HepG2 (cell line): ENCODE results near the gene TTC9. TPM values are rescaled to one million over a fixed set of nuclear protein-coding genes. Genes with fewer than 3 reads are reported as not detected.

Experiments used
- CAMTA2 ChIP-seq: sonication (generic); formaldehyde crosslinking; IDR thresholded peaks from 2 replicates; pipeline ENCODE4 v1.4.0; 2020; ENCODE audit warnings: mild to moderate bottlenecking, missing genetic modification reagents, borderline replicate concordance
- CCAR2 ChIP-seq: fragments of 200-400 bp; formaldehyde crosslinking; optimal IDR thresholded peaks from 2 replicates; pipeline ENCODE3; 2018; ENCODE audit warnings: low read depth, mild to moderate bottlenecking, low read length, moderate library complexity
- CREB1 ChIP-seq, 2 experiments: fragments of 450-650 bp in 1 of 2; IDR thresholded peaks; 2 replicates each; pipeline ENCODE4 v1.6.1; 2016 to 2017; ENCODE audit warnings: control low read depth in 1 of 2, mild to moderate bottlenecking in 1 of 2, missing compliant biosample characterization in 1 of 2, missing genetic modification characterization in 1 of 2
- DNMT1 ChIP-seq: sonication (generic); formaldehyde crosslinking; IDR thresholded peaks from 2 replicates; pipeline ENCODE4 v1.5.1; 2020; ENCODE audit warnings: mild to moderate bottlenecking, missing genetic modification reagents
- EHMT2 ChIP-seq: fragments of 200-600 bp; sonication (generic); IDR thresholded peaks from 2 replicates; pipeline ENCODE4 v1.7.0; 2017; ENCODE audit warnings: antibody characterized with exemption, low read depth, low read length, borderline replicate concordance
- GPBP1L1 ChIP-seq: sonication (generic); formaldehyde crosslinking; IDR thresholded peaks from 2 replicates; pipeline ENCODE4 v1.5.0; 2020; ENCODE audit warnings: mild to moderate bottlenecking, missing genetic modification reagents
- HMGA1 ChIP-seq: sonication (generic); formaldehyde crosslinking; conservative IDR thresholded peaks from 2 replicates; pipeline ENCODE4 v1.4.0; 2020; ENCODE audit warnings: missing genetic modification reagents
- JUNB ChIP-seq: sonication (generic); formaldehyde crosslinking; IDR thresholded peaks from 2 replicates; pipeline ENCODE4 v1.8.0; 2022; ENCODE audit warnings: missing genetic modification reagents, mild to moderate bottlenecking, borderline replicate concordance
- KDM2A ChIP-seq: sonication (generic); formaldehyde crosslinking; IDR thresholded peaks from 2 replicates; pipeline ENCODE4 v1.4.0; 2020; ENCODE audit warnings: low read depth, missing genetic modification reagents, borderline replicate concordance
- MEF2D ChIP-seq: sonication (generic); formaldehyde crosslinking; IDR thresholded peaks from 2 replicates; pipeline ENCODE4 v1.5.1; 2020; ENCODE audit warnings: mild to moderate bottlenecking, missing genetic modification reagents
- NFIC ChIP-seq: IDR thresholded peaks from 2 replicates; pipeline ENCODE4 v1.6.1; 2012; ENCODE audit warnings: mild to moderate bottlenecking, low read length, inconsistent platforms
- PCBP1 ChIP-seq: fragments of 200-400 bp; formaldehyde crosslinking; IDR thresholded peaks from 2 replicates; pipeline ENCODE4 v1.6.1; 2017; ENCODE audit warnings: mild to moderate bottlenecking, low read depth, low read length, borderline replicate concordance
- PHF21A ChIP-seq: sonication (generic); formaldehyde crosslinking; IDR thresholded peaks from 2 replicates; pipeline ENCODE4 v1.5.0; 2020; ENCODE audit warnings: mild to moderate bottlenecking, missing genetic modification reagents
- RAD21 ChIP-seq: fragments of 450-650 bp; formaldehyde crosslinking; IDR thresholded peaks from 2 replicates; pipeline ENCODE4 v1.5.0; 2020; ENCODE audit warnings: mild to moderate bottlenecking
- TCF7 ChIP-seq: sonication (generic); IDR thresholded peaks from 2 replicates; pipeline ENCODE4 v1.6.1; 2016; ENCODE audit warnings: antibody characterized with exemption, low read depth
- XRCC5 ChIP-seq: fragments of 200-400 bp; formaldehyde crosslinking; optimal IDR thresholded peaks from 2 replicates; pipeline ENCODE3; 2017; ENCODE audit warnings: mild to moderate bottlenecking, low read length
- ZMYM2 ChIP-seq: sonication (generic); formaldehyde crosslinking; IDR thresholded peaks from 2 replicates; pipeline ENCODE4 v1.8.0; 2022; ENCODE audit warnings: mild to moderate bottlenecking, missing genetic modification reagents
- ZNF20 ChIP-seq: sonication (generic); formaldehyde crosslinking; IDR thresholded peaks from 2 replicates; pipeline ENCODE4 v1.4.0; 2020; ENCODE audit warnings: mild to moderate bottlenecking, moderate library complexity, missing genetic modification reagents
- ZNF225 ChIP-seq: sonication (generic); formaldehyde crosslinking; IDR thresholded peaks from 2 replicates; pipeline ENCODE4 v1.4.0; 2020; ENCODE audit warnings: mild to moderate bottlenecking, missing genetic modification reagents
- ZNF382 ChIP-seq: sonication (generic); formaldehyde crosslinking; IDR thresholded peaks from 2 replicates; pipeline ENCODE4 v1.5.0; 2020; ENCODE audit warnings: missing genetic modification reagents, mild to moderate bottlenecking, borderline replicate concordance
- ZNF660 ChIP-seq: sonication (generic); formaldehyde crosslinking; IDR thresholded peaks from 2 replicates; pipeline ENCODE4 v1.5.1; 2020; ENCODE audit warnings: mild to moderate bottlenecking, low read depth, missing genetic modification reagents, borderline replicate concordance
- ZNF773 ChIP-seq: sonication (generic); formaldehyde crosslinking; IDR thresholded peaks from 2 replicates; pipeline ENCODE4 v1.4.0; 2020; ENCODE audit warnings: missing genetic modification reagents, borderline replicate concordance
- polyA plus RNA-seq, 8 experiments: library from polyadenylated mRNA; depleted of rRNA in 3 of 8; stranded (reverse) in 7 of 8; unstranded in 1 of 8; fragments of >200 nt; fragmentation: Illumina TruSeq in 4 of 8; extraction: Trizol in 4 of 8; gene quantifications; 2 replicates each; pipeline versions ENCODE4 v1.2.1 to v1.2.3, GENCODE V29; 2011 to 2016; ENCODE audit warnings: low read depth in 4 of 8, missing spikeins in 1 of 8, mixed read lengths in 1 of 8; ENCODE audit not compliant: insufficient read depth in 1 of 8
- total RNA-seq, 5 experiments: library from RNA; depleted of rRNA; stranded (reverse); fragments of >200 nt; fragmentation: Illumina TruSeq; extraction: Trizol; gene quantifications; 2 replicates each; pipeline ENCODE4 v1.2.3, GENCODE V29; 2016; ENCODE audit warnings: low read depth in 1 of 5
- TF ChIP-seq, protein P1 (sequence below): sonication (generic); formaldehyde crosslinking; IDR thresholded peaks from 2 replicates; pipeline ENCODE4 v1.4.0; 2020; ENCODE audit warnings: low read depth, mild to moderate bottlenecking, missing genetic modification reagents
- TF ChIP-seq, protein P2 (sequence below): sonication (generic); formaldehyde crosslinking; IDR thresholded peaks from 2 replicates; pipeline ENCODE4 v1.4.0; 2020; ENCODE audit warnings: missing genetic modification reagents, borderline replicate concordance

TTC9 gene
- total and polyA plus RNA-seq, 2 of the 13 experiments (the other 11 are each of a cell fraction or from before 2014, with no cell fraction given): 0.13 to 0.30 TPM

DNA sequence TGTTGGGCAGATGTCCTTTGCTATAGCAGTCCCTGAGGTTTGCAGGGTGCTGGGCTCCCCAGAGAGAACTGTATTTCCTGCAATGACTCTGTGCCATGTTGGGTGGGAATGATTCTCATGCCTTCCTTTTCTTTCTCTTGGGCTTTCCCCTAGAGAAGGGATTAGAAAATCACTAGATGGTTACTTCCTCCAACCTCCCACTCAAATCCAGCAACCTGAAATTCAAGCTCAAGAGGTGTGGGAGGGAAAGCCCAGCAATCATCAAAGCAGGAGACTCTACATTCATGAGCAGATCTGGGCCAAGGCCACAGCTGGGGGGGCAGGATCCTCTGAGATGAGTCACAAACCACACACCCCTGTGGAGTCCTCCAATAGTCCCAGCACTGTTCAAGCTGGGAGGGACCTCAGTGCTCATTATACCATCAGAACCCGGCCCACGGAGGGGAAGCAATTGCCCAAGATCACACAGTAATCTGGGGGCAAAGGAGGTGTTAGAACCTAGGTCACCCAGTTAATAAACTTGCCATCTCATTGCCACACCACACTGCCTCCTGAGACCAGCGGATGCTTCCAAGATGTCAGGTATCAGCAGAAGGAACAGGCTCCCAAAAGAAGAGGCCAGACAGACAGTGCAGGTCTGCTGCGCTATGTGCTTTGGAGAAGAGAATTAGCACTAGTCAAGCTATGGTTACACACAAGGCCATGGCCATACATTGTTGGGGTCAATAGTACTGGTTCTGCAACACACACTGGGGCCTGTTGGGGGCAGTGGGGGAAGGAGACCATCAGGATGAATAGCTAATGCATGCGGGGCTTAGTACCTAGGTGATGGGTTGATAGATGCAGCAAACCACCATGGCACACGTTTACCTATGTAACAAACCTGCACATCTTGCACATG is 65.7 kb downstream of the TTC9 start (continued):
- TF ChIP-seq MEF2D (CRISPR knock-in tag): no peak
- peak; percentile 33; the same call in 1 of the 2 replicates for TF ChIP-seq KDM2A
- TF ChIP-seq ZNF382 (CRISPR knock-in tag): no peak
- no peak for TF ChIP-seq ZNF225 (CRISPR knock-in tag)
- no peak for TF ChIP-seq DNMT1 (CRISPR knock-in tag)
- TF ChIP-seq ZNF20 (CRISPR knock-in tag): no peak
- no peak for TF ChIP-seq HMGA1
- TF ChIP-seq ZNF773 (CRISPR knock-in tag): no peak
- no peak for TF ChIP-seq PCBP1
- TF ChIP-seq NFIC: no peak; the same call in 1 of the 2 replicates
- no peak for TF ChIP-seq ZNF660 (CRISPR knock-in tag)
- TF ChIP-seq CAMTA2 (CRISPR knock-in tag): no peak
- TF ChIP-seq CCAR2: no peak
- no peak; the same call in 1 of the 2 replicates for TF ChIP-seq ZMYM2
- no peak for TF ChIP-seq CREB1 (IDR thresholded peaks at IDR 0.05)
- TF ChIP-seq CREB1 (CRISPR knock-in tag; IDR thresholded peaks at IDR 0.05): peak; percentile 51
- TF ChIP-seq PHF21A (CRISPR knock-in tag): peak; percentile 74
- TF ChIP-seq EHMT2: 0 out of 2 replicates have a peak, but pooled peaks have one; percentile 30
- TF ChIP-seq, protein P1, sequence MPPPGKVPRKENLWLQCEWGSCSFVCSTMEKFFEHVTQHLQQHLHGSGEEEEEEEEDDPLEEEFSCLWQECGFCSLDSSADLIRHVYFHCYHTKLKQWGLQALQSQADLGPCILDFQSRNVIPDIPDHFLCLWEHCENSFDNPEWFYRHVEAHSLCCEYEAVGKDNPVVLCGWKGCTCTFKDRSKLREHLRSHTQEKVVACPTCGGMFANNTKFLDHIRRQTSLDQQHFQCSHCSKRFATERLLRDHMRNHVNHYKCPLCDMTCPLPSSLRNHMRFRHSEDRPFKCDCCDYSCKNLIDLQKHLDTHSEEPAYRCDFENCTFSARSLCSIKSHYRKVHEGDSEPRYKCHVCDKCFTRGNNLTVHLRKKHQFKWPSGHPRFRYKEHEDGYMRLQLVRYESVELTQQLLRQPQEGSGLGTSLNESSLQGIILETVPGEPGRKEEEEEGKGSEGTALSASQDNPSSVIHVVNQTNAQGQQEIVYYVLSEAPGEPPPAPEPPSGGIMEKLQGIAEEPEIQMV (CRISPR knock-in tag): no peak
- 0 out of 2 replicates have a peak, but pooled peaks have one; percentile 8 for TF ChIP-seq RAD21
- TF ChIP-seq XRCC5: peak; percentile 86
- TF ChIP-seq GPBP1L1: no peak
- TF ChIP-seq, protein P2, sequence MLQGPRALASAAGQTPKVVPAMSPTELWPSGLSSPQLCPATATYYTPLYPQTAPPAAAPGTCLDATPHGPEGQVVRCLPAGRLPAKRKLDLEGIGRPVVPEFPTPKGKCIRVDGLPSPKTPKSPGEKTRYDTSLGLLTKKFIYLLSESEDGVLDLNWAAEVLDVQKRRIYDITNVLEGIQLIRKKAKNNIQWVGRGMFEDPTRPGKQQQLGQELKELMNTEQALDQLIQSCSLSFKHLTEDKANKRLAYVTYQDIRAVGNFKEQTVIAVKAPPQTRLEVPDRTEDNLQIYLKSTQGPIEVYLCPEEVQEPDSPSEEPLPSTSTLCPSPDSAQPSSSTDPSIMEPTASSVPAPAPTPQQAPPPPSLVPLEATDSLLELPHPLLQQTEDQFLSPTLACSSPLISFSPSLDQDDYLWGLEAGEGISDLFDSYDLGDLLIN (CRISPR knock-in tag): no peak
- peak; percentile 89 for TF ChIP-seq JUNB (CRISPR knock-in tag)
- peak; percentile 87 for TF ChIP-seq TCF7
